GM12891 (cell line): ENCODE data around the gene PLPPR1.

ENCODE experiments used
- PAX5 ChIP-seq: IDR thresholded peaks from 2 replicates; pipeline ENCODE4 v1.6.1; 2011; ENCODE audit warnings: low read length, moderate library complexity, mild to moderate bottlenecking; ENCODE audit not compliant: insufficient read depth, severe bottlenecking
- POLR2A ChIP-seq: IDR thresholded peaks from 2 replicates; pipeline ENCODE4 v1.6.1; 2011; ENCODE audit warnings: low read depth, low read length, control low read depth
- POLR2AphosphoS5 ChIP-seq: IDR thresholded peaks from 2 replicates; pipeline ENCODE4 v1.6.1; 2011; ENCODE audit warnings: low read depth, low read length, control low read depth
- POU2F2 ChIP-seq: IDR thresholded peaks from 2 replicates; pipeline ENCODE4 v1.6.1; 2011; ENCODE audit warnings: low read depth, mild to moderate bottlenecking, control low read depth, low read length, moderate library complexity
- SPI1 ChIP-seq: IDR thresholded peaks from 2 replicates; pipeline ENCODE4 v1.6.1; 2011; ENCODE audit warnings: low read depth, low read length, control low read depth
- TAF1 ChIP-seq: IDR thresholded peaks from 2 replicates; pipeline ENCODE4 v1.6.1; 2011; ENCODE audit warnings: low read depth, low read length, control low read depth

DNA sequence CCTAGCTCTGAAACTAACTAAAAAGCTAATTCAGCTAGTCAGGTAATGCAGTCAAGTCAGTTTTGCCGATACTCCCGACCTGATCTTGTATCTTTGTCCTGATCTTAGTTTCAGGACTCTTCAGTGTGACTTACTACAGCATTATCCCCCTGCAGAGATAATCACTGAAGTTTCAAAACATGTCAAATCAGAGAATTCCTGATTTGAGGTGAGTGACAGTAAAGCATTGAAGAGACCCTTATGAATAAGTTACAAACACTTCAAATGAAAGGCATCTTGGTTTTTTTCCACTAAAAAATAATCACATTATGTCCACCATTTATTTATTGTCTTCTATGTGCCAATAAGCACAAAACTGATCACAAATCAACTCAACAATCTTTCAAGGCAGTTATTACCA, 308.7 kb downstream of the PLPPR1 start:
- no peak for TF ChIP-seq TAF1
- TF ChIP-seq POLR2A, result no peak
- TF ChIP-seq POLR2AphosphoS5, result no peak
- no peak for TF ChIP-seq POU2F2
- no peak for TF ChIP-seq PAX5
- no peak for TF ChIP-seq SPI1
